GM12878 (cell line): ENCODE results near the gene PGRMC2. TPM values are rescaled to one million over a fixed set of nuclear protein-coding genes. Genes with fewer than 3 reads are reported as not detected.

Source experiments
- ATAC-seq: fragments of 200-7000 bp; cut with Tn5 transposase; 3 replicates; pipeline ENCODE4 v1.9.1; 2020; ENCODE audit warnings: mild to moderate bottlenecking, moderate library complexity
- BruUV-seq: library from RNA; stranded (reverse); fragments of 400-500 nt; replicated peaks from 2 replicates; lab custom pipeline; 2021; lab: Mats Ljungman, UMichigan
- CTCF ChIA-PET: fragments of 300-600 bp; sonication (Branson Sonifier 250); formaldehyde crosslinking; extraction: SDS; loops from one replicate; lab custom pipeline; 2021; ENCODE audit warnings: inconsistent platforms; lab: Yijun Ruan, JAX
- POLR2A ChIA-PET: fragments of 350-600 bp; formaldehyde crosslinking; extraction: SDS; loops from one replicate; lab custom pipeline; 2021; ENCODE audit warnings: inconsistent platforms; lab: Charles Lee
- RAD21 ChIA-PET: fragments of 300-600 bp; sonication (Branson Sonifier 250); formaldehyde crosslinking; loops from one replicate; lab custom pipeline; 2023; ENCODE audit warnings: antibody characterized with exemption; ENCODE audit not compliant: unreplicated experiment; lab: Charles Lee
- SMC1A ChIA-PET: fragments of 300-600 bp; sonication (Branson Sonifier 250); formaldehyde crosslinking; loops from one replicate; lab custom pipeline; 2023; ENCODE audit not compliant: unreplicated experiment, uncharacterized antibody; lab: Charles Lee
- DNase-seq: peaks from one replicate; pipeline ENCODE4 v3.0.0-alpha.2; 2011; ENCODE audit warnings: low read depth, low spot score
- FAIRE-seq: peaks from 3 replicates; lab custom pipeline; 2011; peaks lifted over from hg19 to GRCh38; lab: Jason Lieb, UNC
- H2AFZ ChIP-seq: 2 replicates; pipeline ENCODE4 v1.6.0; 2011; ENCODE audit warnings: low read depth, low read length, control low read depth; ENCODE audit not compliant: control insufficient read depth
- H3K27ac ChIP-seq: 2 replicates; pipeline ENCODE4 v1.5.1; 2011; ENCODE audit warnings: control low read depth; ENCODE audit not compliant: control insufficient read depth, insufficient read depth
- H3K27me3 ChIP-seq, 2 experiments: replicated peaks in 1 of 2; 2 replicates each; pipeline versions ENCODE4 v1.6.0 to v1.6.1; 2011; ENCODE audit warnings: low read length in 1 of 2; ENCODE audit not compliant: control insufficient read depth in 2 of 2, insufficient read depth in 2 of 2
- H3K36me3 ChIP-seq, 2 experiments: 2 replicates each; pipeline ENCODE4 v1.5.1; 2011; ENCODE audit warnings: low read length in 1 of 2; ENCODE audit not compliant: control insufficient read depth in 2 of 2, insufficient read depth in 2 of 2
- H3K4me1 ChIP-seq: 2 replicates; pipeline ENCODE4 v1.6.1; 2011; ENCODE audit warnings: mild to moderate bottlenecking, low read length, moderate library complexity, mixed read lengths; ENCODE audit not compliant: control insufficient read depth, insufficient read depth
- H3K4me2 ChIP-seq: 2 replicates; pipeline ENCODE4 v1.6.0; 2011; ENCODE audit warnings: control low read depth; ENCODE audit not compliant: control insufficient read depth, insufficient read depth
- H3K4me3 ChIP-seq: fragments of 200-600 bp; sonication (generic); 2 replicates; pipeline ENCODE4 v1.5.1; 2016
- H3K79me2 ChIP-seq: 2 replicates; pipeline ENCODE4 v1.6.0; 2011; ENCODE audit warnings: low read length; ENCODE audit not compliant: control insufficient read depth, insufficient read depth
- H3K9ac ChIP-seq: 2 replicates; pipeline ENCODE4 v1.8.0; 2011; ENCODE audit warnings: low read length, control low read depth, mixed read lengths; ENCODE audit not compliant: control insufficient read depth, insufficient read depth
- H3K9me3 ChIP-seq: replicated peaks from 3 replicates; pipeline ENCODE4 v1.5.1; 2011; ENCODE audit warnings: mild to moderate bottlenecking, low read length; ENCODE audit not compliant: control insufficient read depth, insufficient read depth
- H4K20me1 ChIP-seq: 2 replicates; pipeline ENCODE4 v1.6.0; 2011; ENCODE audit not compliant: control insufficient read depth, insufficient read depth
- CBX5 ChIP-seq: sonication (generic); IDR thresholded peaks from 2 replicates; pipeline ENCODE4 v1.6.1; 2016; ENCODE audit warnings: low read depth, moderate library complexity, mild to moderate bottlenecking, inconsistent platforms
- EZH2 ChIP-seq: IDR thresholded peaks from 2 replicates; pipeline ENCODE4 v1.6.1; 2012; ENCODE audit warnings: low read depth, mild to moderate bottlenecking, control low read depth, inconsistent platforms, low read length, borderline replicate concordance; ENCODE audit not compliant: control insufficient read depth
- MEF2A ChIP-seq: IDR thresholded peaks from 2 replicates; pipeline ENCODE4 v1.6.1; 2011; ENCODE audit warnings: low read depth, mild to moderate bottlenecking, low read length, moderate library complexity; ENCODE audit not compliant: insufficient read depth
- WGBS: methylation state at CpG from one replicate; pipeline ENCODE4 v1.1.6; 2016; ENCODE audit warnings: low lambda C conversion rate; ENCODE audit not compliant: insufficient replicate concordance, insufficient coverage; ENCODE audit errors: missing lambda C conversion rate; 5-methylcytosine and 5-hydroxymethylcytosine counted together
- in situ Hi-C: fragments of 300-500 bp; cut with MboI; formaldehyde crosslinking; loops from 9 replicates; pipeline ENCODE4 v1.14.3; 2018; ENCODE audit warnings: mixed read lengths
- intact Hi-C: fragments of 100-400 bp; cut with micrococcal nuclease; formaldehyde crosslinking; loops from one replicate; pipeline ENCODE4 v1.14.2; 2022; ENCODE audit not compliant: unreplicated experiment
- polyA plus RNA-seq, 11 experiments: library from polyadenylated mRNA; depleted of rRNA in 4 of 11; unstranded in 6 of 11; stranded (reverse) in 5 of 11; fragments of >200 nt; fragmentation: Nextera tagmentation in 4 of 11; fragmentation: Illumina TruSeq in 1 of 11; extraction: Ambion mirVana in 4 of 11; extraction: Trizol in 1 of 11; gene quantifications; 1 replicate in 1 of 11; 2 replicates in 10 of 11; pipeline versions ENCODE4 v1.2.1 to v1.2.3, GENCODE V29; 2011 to 2016; ENCODE audit warnings: inconsistent platforms in 2 of 11, missing spikeins in 2 of 11, low read depth in 1 of 11
- total RNA-seq, 4 experiments: library from RNA; depleted of rRNA in 3 of 4; stranded (reverse); fragments of >200 nt in 3 of 4; fragmentation: Illumina TruSeq in 1 of 4; extraction: Trizol in 1 of 4; gene quantifications; 2 replicates each; pipeline versions ENCODE4 v1.2.1 to v1.2.3, GENCODE V29; 2013 to 2021
- TF ChIP-seq, protein P1 (sequence below): IDR thresholded peaks from 2 replicates; pipeline ENCODE4 v1.6.1; 2012; ENCODE audit warnings: mild to moderate bottlenecking, low read depth, low read length

PGRMC2 gene
- total and polyA plus RNA-seq, 10 of the 15 experiments (the other 5 are each of a cell fraction or from before 2014, with no cell fraction given), result 6.3 to 38.4 (median 12.0) TPM

DNA sequence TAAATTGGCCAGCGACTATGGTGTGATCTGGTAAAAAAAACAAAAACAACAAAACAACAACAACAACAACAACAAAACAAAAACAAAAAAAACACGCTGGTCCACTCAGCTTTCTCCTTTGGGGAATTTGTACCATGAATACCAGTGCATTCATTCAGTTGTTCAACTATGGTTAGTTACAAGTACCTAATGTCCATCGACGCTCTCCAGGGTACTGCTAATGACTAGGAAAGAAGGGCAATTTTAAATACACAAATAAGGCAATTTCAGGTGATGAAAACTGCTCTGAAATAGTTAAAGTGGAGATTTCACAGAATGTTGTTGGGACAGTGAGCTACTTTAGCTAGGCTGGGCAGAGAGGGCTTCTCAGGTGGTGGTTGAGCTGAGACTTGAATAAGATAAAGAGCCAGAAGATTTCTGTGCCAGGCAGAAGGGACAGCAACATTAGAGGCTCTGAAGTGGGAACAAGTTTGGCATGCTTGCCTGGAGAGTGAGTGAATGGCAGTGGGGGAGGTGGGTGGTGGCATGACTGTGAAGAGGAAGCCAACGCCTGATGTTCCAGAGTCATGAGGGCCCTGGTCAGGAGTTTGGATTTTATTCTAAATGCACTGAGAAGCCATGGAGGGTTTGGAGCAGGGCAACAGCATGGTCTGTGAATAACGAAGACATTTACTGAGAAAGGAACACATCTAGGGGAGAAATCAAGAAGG, 45.9 kb upstream of the PGRMC2 start:
- DNase-seq (no peak), ATAC-seq (no peak)
- SMC1A ChIA-PET, result interaction anchor here (0.6 to 1.4 kb wide), 3 partner anchors 12 to 372 kb away, joined by 4 read pairs; no protein-coding TSS in a partner anchor
- no peaks in the 10 kb centered on the region for H4K20me1 ChIP-seq
- TF ChIP-seq EZH2 (no peak), CBX5 (no peak), MEF2A (no peak)
- TF ChIP-seq, protein P1, sequence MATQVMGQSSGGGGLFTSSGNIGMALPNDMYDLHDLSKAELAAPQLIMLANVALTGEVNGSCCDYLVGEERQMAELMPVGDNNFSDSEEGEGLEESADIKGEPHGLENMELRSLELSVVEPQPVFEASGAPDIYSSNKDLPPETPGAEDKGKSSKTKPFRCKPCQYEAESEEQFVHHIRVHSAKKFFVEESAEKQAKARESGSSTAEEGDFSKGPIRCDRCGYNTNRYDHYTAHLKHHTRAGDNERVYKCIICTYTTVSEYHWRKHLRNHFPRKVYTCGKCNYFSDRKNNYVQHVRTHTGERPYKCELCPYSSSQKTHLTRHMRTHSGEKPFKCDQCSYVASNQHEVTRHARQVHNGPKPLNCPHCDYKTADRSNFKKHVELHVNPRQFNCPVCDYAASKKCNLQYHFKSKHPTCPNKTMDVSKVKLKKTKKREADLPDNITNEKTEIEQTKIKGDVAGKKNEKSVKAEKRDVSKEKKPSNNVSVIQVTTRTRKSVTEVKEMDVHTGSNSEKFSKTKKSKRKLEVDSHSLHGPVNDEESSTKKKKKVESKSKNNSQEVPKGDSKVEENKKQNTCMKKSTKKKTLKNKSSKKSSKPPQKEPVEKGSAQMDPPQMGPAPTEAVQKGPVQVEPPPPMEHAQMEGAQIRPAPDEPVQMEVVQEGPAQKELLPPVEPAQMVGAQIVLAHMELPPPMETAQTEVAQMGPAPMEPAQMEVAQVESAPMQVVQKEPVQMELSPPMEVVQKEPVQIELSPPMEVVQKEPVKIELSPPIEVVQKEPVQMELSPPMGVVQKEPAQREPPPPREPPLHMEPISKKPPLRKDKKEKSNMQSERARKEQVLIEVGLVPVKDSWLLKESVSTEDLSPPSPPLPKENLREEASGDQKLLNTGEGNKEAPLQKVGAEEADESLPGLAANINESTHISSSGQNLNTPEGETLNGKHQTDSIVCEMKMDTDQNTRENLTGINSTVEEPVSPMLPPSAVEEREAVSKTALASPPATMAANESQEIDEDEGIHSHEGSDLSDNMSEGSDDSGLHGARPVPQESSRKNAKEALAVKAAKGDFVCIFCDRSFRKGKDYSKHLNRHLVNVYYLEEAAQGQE, result peak; percentile 47; the same call in 1 of the 2 replicates
- TF ChIP-seq, all 136 proteins: peak for 1
- intact Hi-C loops, result no loop called here
- WGBS, result 71% methylated on average over 6 of the region's 6 CpGs
- no peak for FAIRE-seq
- Histone ChIP-seq H3K4me1 (no peaks in the 10 kb centered on the region), H3K4me3 (no peak overlapping the region), H3K79me2 (no peaks in the 10 kb centered on the region), H3K36me3 (no peaks in the 10 kb centered on the region), H3K27ac (no peak overlapping the region), H3K27me3 (no peaks in the 10 kb centered on the region), H2AFZ (no peak overlapping the region), H3K9ac (no peak overlapping the region), H3K9me3 (no peaks in the 10 kb centered on the region), H3K4me2 (no peak overlapping the region)
- POLR2A ChIA-PET, result no interaction called here
- in situ Hi-C loops, result no loop called here
- RAD21 ChIA-PET, result interaction anchor here (0.5 kb wide), 1 partner anchor 176 kb away, joined by 4 read pairs; no protein-coding TSS in a partner anchor
- no TSS peak for BruUV-seq
- CTCF ChIA-PET, result no interaction called here
